GM13976 (cell line): ENCODE results near the gene DRG2.

Experiments
- DNase-seq: peaks from one replicate; pipeline ENCODE4 v3.0.0; 2012; ENCODE audit warnings: low spot score
- CTCF ChIP-seq: IDR thresholded peaks from 2 replicates; pipeline ENCODE4 v1.5.1; 2012; ENCODE audit warnings: borderline replicate concordance, mild to moderate bottlenecking; ENCODE audit not compliant: insufficient read depth; ENCODE audit errors: extremely low read depth, missing control alignments, control extremely low read depth
- in situ Hi-C: fragments of 300-500 bp; cut with MboI; formaldehyde crosslinking; loops from one replicate; pipeline ENCODE4 v1.12.0; 2022; ENCODE audit warnings: low sequenced_read_pairs, mixed read lengths, inconsistent platforms; ENCODE audit not compliant: unreplicated experiment

DRG2 gene

GRCh38 chr17:18106211-18106610, 18.5 kb downstream of the DRG2 start:
- no peak for TF ChIP-seq CTCF
- DNase-seq: no peak
- in situ Hi-C loops: no loop called here

GRCh38 chr17:18107061-18107790, 19.5 kb downstream of the DRG2 start:
- TF ChIP-seq CTCF: no peak
- in situ Hi-C loops: no loop called here
- DNase-seq: no peak

GRCh38 chr17:18107971-18108370, 20.2 kb downstream of the DRG2 start:
- no peak for DNase-seq
- TF ChIP-seq CTCF: no peak
- in situ Hi-C loops: no loop called here

GRCh38 chr17:18108401-18109312, 20.9 kb downstream of the DRG2 start, which contains the start of gene MYO15A:
TSS of gene MYO15A (plus strand) at chr17:18108756. CDS start at chr17:18118801, 10,045 bp downstream.
- TF ChIP-seq CTCF: no peak
- no peak for DNase-seq
- in situ Hi-C loops: no loop called here

- no peak for TF ChIP-seq CTCF
- in situ Hi-C loops: no loop called here
- no peak for DNase-seq
These were observed 22.3 kb downstream of the DRG2 start for GRCh38 chr17:18109935-18110485.

- TF ChIP-seq CTCF: no peak
- in situ Hi-C loops: no loop called here
- DNase-seq: no peak
These were observed 22.9 kb downstream of the DRG2 start for GRCh38 chr17:18110636-18111145.
